Measurements from ENCODE around the gene ASCC3.
"Not testable (repeated sequence)": the region's sequence is repeated elsewhere in the genome, so short reads cannot be mapped to it uniquely, and the experiment has no call there.

The ASCC3 gene

GRCh38 chr6:100678027-100678426 lies 203.1 kb downstream of the ASCC3 start:
- H3K4me1 Mint-ChIP-seq = no peaks in the 10 kb centered on the region
- H3K9me3 Mint-ChIP-seq = no peaks in the 10 kb centered on the region
- no peak overlapping the region for H3K4me3 Mint-ChIP-seq
- no peak overlapping the region for H3K27ac Mint-ChIP-seq
- H3K27me3 Mint-ChIP-seq = no peaks in the 10 kb centered on the region
- ATAC-seq (no peak), DNase-seq (no peak)

GRCh38 chr6:100677240-100677639 lies 203.9 kb downstream of the ASCC3 start:
- no peak overlapping the region for H3K4me3 Mint-ChIP-seq
- ATAC-seq (no peak), DNase-seq (no peak)
- H3K27me3 Mint-ChIP-seq = no peaks in the 10 kb centered on the region
- no peak overlapping the region for H3K27ac Mint-ChIP-seq
- H3K9me3 Mint-ChIP-seq = no peaks in the 10 kb centered on the region
- H3K4me1 Mint-ChIP-seq = no peaks in the 10 kb centered on the region

- no peak for DNase-seq
- no peak for ATAC-seq
- H3K9me3 Mint-ChIP-seq = no peaks in the 10 kb centered on the region
- H3K27ac Mint-ChIP-seq = no peak overlapping the region
- H3K4me3 Mint-ChIP-seq = no peak overlapping the region
- H3K4me1 Mint-ChIP-seq = no peaks in the 10 kb centered on the region
- H3K27me3 Mint-ChIP-seq = no peaks in the 10 kb centered on the region
Observed at GRCh38 chr6:100673641-100674040, 207.5 kb downstream of the ASCC3 start.

GRCh38 chr6:100671740-100672139 lies 209.4 kb downstream of the ASCC3 start:
- Mint-ChIP-seq H3K27me3 (no peaks in the 10 kb centered on the region), H3K9me3 (no peaks in the 10 kb centered on the region), H3K4me1 (no peaks in the 10 kb centered on the region), H3K4me3 (no peak overlapping the region), H3K27ac (peak overlapping the region in 1 of 2 donors; percentile 27)
- no peak for DNase-seq
- no peak for ATAC-seq

GRCh38 chr6:100670056-100670455 lies 211.1 kb downstream of the ASCC3 start:
- no peak for ATAC-seq
- no peak overlapping the region for H3K4me3 Mint-ChIP-seq
- no peak for DNase-seq
- H3K27ac Mint-ChIP-seq = no peak overlapping the region
- no peaks in the 10 kb centered on the region for H3K27me3 Mint-ChIP-seq
- no peaks in the 10 kb centered on the region for H3K9me3 Mint-ChIP-seq
- H3K4me1 Mint-ChIP-seq = no peaks in the 10 kb centered on the region

GRCh38 chr6:100665041-100665380 lies 216.1 kb downstream of the ASCC3 start:
- no peak overlapping the region for H3K27ac Mint-ChIP-seq
- no peaks in the 10 kb centered on the region for H3K4me1 Mint-ChIP-seq
- H3K9me3 Mint-ChIP-seq = no peaks in the 10 kb centered on the region
- no peak overlapping the region for H3K4me3 Mint-ChIP-seq
- ATAC-seq = peak; percentile 84
- DNase-seq = peak in 1 of 2 donors; percentile 11
- no peaks in the 10 kb centered on the region for H3K27me3 Mint-ChIP-seq

GRCh38 chr6:100664274-100665040 lies 216.7 kb downstream of the ASCC3 start:
- Mint-ChIP-seq H3K27ac (no peak overlapping the region), H3K27me3 (no peaks in the 10 kb centered on the region), H3K9me3 (no peaks in the 10 kb centered on the region), H3K4me1 (no peaks in the 10 kb centered on the region), H3K4me3 (no peak overlapping the region)
- DNase-seq (no peak), ATAC-seq (no peak)

- no peak overlapping the region for H3K4me3 Mint-ChIP-seq
- no peak overlapping the region for H3K27ac Mint-ChIP-seq
- DNase-seq (no peak), ATAC-seq (no peak)
- no peaks in the 10 kb centered on the region for H3K27me3 Mint-ChIP-seq
- no peaks in the 10 kb centered on the region for H3K4me1 Mint-ChIP-seq
- H3K9me3 Mint-ChIP-seq = no peaks in the 10 kb centered on the region
Observed at GRCh38 chr6:100663219-100663863, 217.8 kb downstream of the ASCC3 start.

GRCh38 chr6:100662264-100662663 lies 218.9 kb downstream of the ASCC3 start:
- Mint-ChIP-seq H3K27ac (no peak overlapping the region), H3K9me3 (no peaks in the 10 kb centered on the region), H3K4me3 (no peak overlapping the region), H3K4me1 (no peaks in the 10 kb centered on the region), H3K27me3 (no peaks in the 10 kb centered on the region)
- ATAC-seq = no peak
- DNase-seq = no peak

GRCh38 chr6:100658486-100658885 lies 222.6 kb downstream of the ASCC3 start:
- Mint-ChIP-seq H3K4me1 (no peaks in the 10 kb centered on the region), H3K9me3 (no peaks in the 10 kb centered on the region), H3K27me3 (no peaks in the 10 kb centered on the region), H3K27ac (no peak overlapping the region), H3K4me3 (no peak overlapping the region)
- DNase-seq (no peak), ATAC-seq (no peak)

GRCh38 chr6:100657678-100658330 lies 223.3 kb downstream of the ASCC3 start:
- H3K27ac Mint-ChIP-seq = no peak overlapping the region
- no peaks in the 10 kb centered on the region for H3K4me1 Mint-ChIP-seq
- H3K27me3 Mint-ChIP-seq = no peaks in the 10 kb centered on the region
- H3K4me3 Mint-ChIP-seq = no peak overlapping the region
- H3K9me3 Mint-ChIP-seq = no peaks in the 10 kb centered on the region
- no peak for DNase-seq
- ATAC-seq = no peak

GRCh38 chr6:100641147-100641546 lies 240.0 kb downstream of the ASCC3 start:
- DNase-seq, ATAC-seq, H3K27me3 Mint-ChIP-seq, H3K9me3 Mint-ChIP-seq, H3K4me1 Mint-ChIP-seq, H3K27ac Mint-ChIP-seq, H3K4me3 Mint-ChIP-seq: not testable (repeated sequence)

- no peak for ATAC-seq
- H3K27ac Mint-ChIP-seq = no peak overlapping the region
- no peak overlapping the region for H3K4me3 Mint-ChIP-seq
- H3K9me3 Mint-ChIP-seq = no peaks in the 10 kb centered on the region
- H3K4me1 Mint-ChIP-seq = no peaks in the 10 kb centered on the region
- H3K27me3 Mint-ChIP-seq = no peaks in the 10 kb centered on the region
- DNase-seq = no peak
Observed at GRCh38 chr6:100633096-100633777, 247.9 kb downstream of the ASCC3 start.

- no peak overlapping the region for H3K4me3 Mint-ChIP-seq
- H3K27me3 Mint-ChIP-seq = no peaks in the 10 kb centered on the region
- ATAC-seq = no peak
- H3K9me3 Mint-ChIP-seq = no peaks in the 10 kb centered on the region
- no peak for DNase-seq
- H3K4me1 Mint-ChIP-seq = no peaks in the 10 kb centered on the region
- H3K27ac Mint-ChIP-seq = no peak overlapping the region
Observed at GRCh38 chr6:100630536-100630935, 250.6 kb downstream of the ASCC3 start.

GRCh38 chr6:100627911-100628758 lies 253.0 kb downstream of the ASCC3 start:
- no peak overlapping the region for H3K4me3 Mint-ChIP-seq
- H3K4me1 Mint-ChIP-seq = no peaks in the 10 kb centered on the region
- ATAC-seq (no peak), DNase-seq (no peak)
- H3K9me3 Mint-ChIP-seq = no peaks in the 10 kb centered on the region
- H3K27me3 Mint-ChIP-seq = no peaks in the 10 kb centered on the region
- H3K27ac Mint-ChIP-seq = no peak overlapping the region
